Tibial nerve (tissue), 3 donors: Measurements from ENCODE around the gene FKBP6.

ENCODE experiments used
- POLR2A ChIP-seq, 2 donors: fragments of 450-650 bp; IDR thresholded peaks; one replicate each; pipeline ENCODE4 v1.6.1; 2017; ENCODE audit warnings: antibody characterized with exemption in 2 of 2, mild to moderate bottlenecking in 2 of 2, moderate library complexity in 2 of 2
- TF ChIP-seq, protein P1 (sequence below), 5 experiments: fragments of 200-600 bp in 3 of 5; fragments of 450-650 bp in 2 of 5; sonication (generic) in 3 of 5; IDR thresholded peaks; one replicate each; pipeline ENCODE4 v1.5.1; 2016 to 2019; ENCODE audit warnings: antibody characterized with exemption in 5 of 5, mild to moderate bottlenecking in 3 of 5, moderate library complexity in 2 of 5

DNA sequence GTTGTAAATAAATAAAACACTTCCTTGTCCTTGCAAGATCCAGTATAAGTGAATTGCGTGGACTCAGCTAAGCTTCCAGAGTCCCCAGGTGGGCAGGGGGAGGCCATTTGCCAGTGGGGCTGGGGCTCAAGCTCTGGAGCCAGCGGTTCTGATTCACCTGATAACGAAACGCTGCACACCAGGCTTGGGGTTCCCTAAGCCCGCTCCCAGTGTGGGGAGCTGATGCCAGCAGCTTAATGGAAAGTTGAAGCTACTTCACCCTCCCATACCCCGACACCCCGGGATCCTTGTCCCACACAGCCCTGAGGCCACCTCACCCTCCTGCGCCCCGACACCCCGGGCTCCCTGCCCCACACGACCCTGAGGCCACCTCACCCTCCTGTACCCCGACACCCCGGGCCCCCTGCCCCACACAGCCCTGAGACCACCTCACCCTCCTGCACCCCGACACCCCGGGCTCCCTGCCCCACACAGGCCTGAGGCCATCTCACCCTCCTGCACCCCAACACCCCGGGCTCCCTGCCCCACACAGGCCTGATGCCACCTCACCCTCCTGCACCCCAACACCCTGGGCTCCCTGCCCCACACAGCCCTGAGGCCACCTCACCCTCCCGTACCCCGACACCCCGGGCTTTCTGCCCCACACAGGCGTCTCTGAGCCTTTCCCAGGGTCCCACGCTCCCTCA lies 30.8 kb downstream of the FKBP6 start:
- TF ChIP-seq, protein P1, sequence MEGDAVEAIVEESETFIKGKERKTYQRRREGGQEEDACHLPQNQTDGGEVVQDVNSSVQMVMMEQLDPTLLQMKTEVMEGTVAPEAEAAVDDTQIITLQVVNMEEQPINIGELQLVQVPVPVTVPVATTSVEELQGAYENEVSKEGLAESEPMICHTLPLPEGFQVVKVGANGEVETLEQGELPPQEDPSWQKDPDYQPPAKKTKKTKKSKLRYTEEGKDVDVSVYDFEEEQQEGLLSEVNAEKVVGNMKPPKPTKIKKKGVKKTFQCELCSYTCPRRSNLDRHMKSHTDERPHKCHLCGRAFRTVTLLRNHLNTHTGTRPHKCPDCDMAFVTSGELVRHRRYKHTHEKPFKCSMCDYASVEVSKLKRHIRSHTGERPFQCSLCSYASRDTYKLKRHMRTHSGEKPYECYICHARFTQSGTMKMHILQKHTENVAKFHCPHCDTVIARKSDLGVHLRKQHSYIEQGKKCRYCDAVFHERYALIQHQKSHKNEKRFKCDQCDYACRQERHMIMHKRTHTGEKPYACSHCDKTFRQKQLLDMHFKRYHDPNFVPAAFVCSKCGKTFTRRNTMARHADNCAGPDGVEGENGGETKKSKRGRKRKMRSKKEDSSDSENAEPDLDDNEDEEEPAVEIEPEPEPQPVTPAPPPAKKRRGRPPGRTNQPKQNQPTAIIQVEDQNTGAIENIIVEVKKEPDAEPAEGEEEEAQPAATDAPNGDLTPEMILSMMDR (IDR thresholded peaks at IDR 0.05), result no peak
- no peak for TF ChIP-seq POLR2A (IDR thresholded peaks at IDR 0.05)
